Uterus (tissue), 4 donors: Measurements from ENCODE around the gene DCAF8. TPM values are rescaled to one million over a fixed set of nuclear protein-coding genes. Genes with fewer than 3 reads are reported as not detected.
"Not testable (repeated sequence)": the region's sequence is repeated elsewhere in the genome, so short reads cannot be mapped to it uniquely, and the experiment has no call there.

Experiments used
- DNase-seq, 2 donors: peaks; one replicate each; pipeline ENCODE4 v3.0.0-alpha.2; 2019 to 2020
- H3K27ac ChIP-seq, 2 donors: fragments of 200-600 bp; sonication (generic); 1 replicate in 1 of 2; 2 replicates in 1 of 2; pipeline ENCODE4 v1.5.1; 2016 to 2018
- H3K27me3 ChIP-seq, 2 donors: fragments of 200-600 bp; sonication (generic); one replicate each; pipeline ENCODE4 v1.5.1; 2018 to 2019; ENCODE audit warnings: control low read depth in 1 of 2
- H3K36me3 ChIP-seq, 2 donors: fragments of 200-600 bp; sonication (generic); one replicate each; pipeline ENCODE4 v1.5.1; 2019; ENCODE audit warnings: control low read depth in 1 of 2
- H3K4me1 ChIP-seq, 2 donors: fragments of 200-600 bp; sonication (generic); one replicate each; pipeline ENCODE4 v1.5.1; 2018 to 2019; ENCODE audit warnings: control low read depth in 1 of 2
- H3K4me3 ChIP-seq, 2 donors: fragments of 200-600 bp; sonication (generic); 1 replicate in 1 of 2; 2 replicates in 1 of 2; pipeline ENCODE4 v1.5.1; 2018 to 2019; ENCODE audit warnings: mild to moderate bottlenecking in 1 of 2
- H3K9me3 ChIP-seq, 2 donors: fragments of 200-600 bp; sonication (generic); one replicate each; pipeline ENCODE4 v1.5.1; 2019; ENCODE audit warnings: control low read depth in 1 of 2
- POLR2A ChIP-seq, 2 donors: fragments of 450-650 bp; IDR thresholded peaks; one replicate each; pipeline ENCODE4 v1.6.1; 2016; ENCODE audit warnings: antibody characterized with exemption in 2 of 2, mild to moderate bottlenecking in 1 of 2, moderate library complexity in 1 of 2
- intact Hi-C: fragments of 100-400 bp; cut with DNase I; formaldehyde crosslinking; loops from one replicate; pipeline ENCODE4 v1.15.1; 2023; ENCODE audit warnings: low total_unique reads
- total RNA-seq, 4 donors: library from RNA; depleted of rRNA in 3 of 4; stranded (reverse); fragments of >200 nt in 3 of 4; gene quantifications; one replicate each; pipeline versions ENCODE4 v1.1.0 to v1.2.4, GENCODE V29; 2014 to 2023
- TF ChIP-seq, protein P1 (sequence below), 4 experiments: fragments of 200-600 bp in 2 of 4; fragments of 450-650 bp in 2 of 4; sonication (generic) in 2 of 4; IDR thresholded peaks; one replicate each; pipeline ENCODE4 v1.5.1; 2016 to 2019; ENCODE audit warnings: antibody characterized with exemption in 4 of 4, mild to moderate bottlenecking in 2 of 4, moderate library complexity in 1 of 4
- donor health status: DM: yes; HTN: yes; CAD: no.

Gene DCAF8
- total RNA-seq, 4 donors from 2014 or later: 36.8 to 167 (median 94.8) TPM

DNA sequence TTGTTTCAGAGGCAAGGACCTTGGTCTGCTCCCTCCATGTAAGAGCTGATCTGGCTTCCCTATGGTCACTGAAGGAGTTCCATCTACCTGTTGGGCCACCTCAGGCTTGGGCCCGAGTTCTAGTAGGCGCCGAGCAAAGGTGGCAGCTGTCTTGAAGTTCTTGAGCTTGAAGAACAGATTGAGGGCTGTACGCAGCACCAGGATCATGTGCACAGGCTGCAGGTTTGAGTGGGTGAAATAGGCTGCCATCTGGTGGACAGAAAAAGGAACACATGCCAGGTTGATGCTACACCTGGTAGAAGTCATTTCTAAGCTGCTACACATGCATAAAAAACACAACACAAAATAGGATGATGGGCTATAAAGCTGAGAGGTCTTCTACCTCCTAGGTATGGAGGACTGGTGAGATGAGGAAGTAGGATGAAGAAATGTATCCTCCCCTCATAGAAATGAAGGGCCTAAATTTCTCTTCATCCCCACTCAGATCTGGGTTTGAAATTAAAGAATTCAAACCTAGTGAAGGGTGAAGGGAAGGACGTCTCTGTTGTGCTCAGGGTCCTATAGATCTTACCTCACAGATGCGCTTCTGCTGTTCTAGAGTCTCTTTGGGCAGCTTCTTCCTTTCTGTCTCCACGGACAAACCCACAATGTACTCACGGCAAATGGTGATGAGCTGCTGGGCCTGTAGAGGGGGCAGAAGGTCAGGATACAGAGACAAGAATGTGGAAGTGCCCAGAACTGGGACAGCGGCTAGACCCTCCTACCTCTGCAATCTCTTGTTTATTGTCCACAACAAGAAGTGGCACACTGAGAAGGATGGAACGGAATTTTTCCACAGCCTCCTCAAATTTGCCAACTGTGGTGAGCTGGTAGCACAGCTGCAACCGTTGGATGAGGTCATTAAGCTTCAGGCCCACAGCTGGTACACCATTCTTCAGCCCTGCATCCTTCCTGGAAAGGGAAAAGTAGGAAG, 29.2 kb upstream of the DCAF8 start:
- Histone ChIP-seq H3K9me3 (no peaks in the 10 kb centered on the region), H3K27ac (no peak overlapping the region), H3K36me3 (peaks cover 0 to 2% of the 10 kb centered on the region in 2 donors), H3K4me1 (no peaks in the 10 kb centered on the region), H3K27me3 (no peaks in the 10 kb centered on the region), H3K4me3 (no peak overlapping the region)
- intact Hi-C loops: loop anchor here (5.0 kb wide), 1 partner anchor 99 kb away; the partner anchor contains the start of gene CASQ1
- peak; percentile 54 to 62 for DNase-seq
- TF ChIP-seq, protein P1, sequence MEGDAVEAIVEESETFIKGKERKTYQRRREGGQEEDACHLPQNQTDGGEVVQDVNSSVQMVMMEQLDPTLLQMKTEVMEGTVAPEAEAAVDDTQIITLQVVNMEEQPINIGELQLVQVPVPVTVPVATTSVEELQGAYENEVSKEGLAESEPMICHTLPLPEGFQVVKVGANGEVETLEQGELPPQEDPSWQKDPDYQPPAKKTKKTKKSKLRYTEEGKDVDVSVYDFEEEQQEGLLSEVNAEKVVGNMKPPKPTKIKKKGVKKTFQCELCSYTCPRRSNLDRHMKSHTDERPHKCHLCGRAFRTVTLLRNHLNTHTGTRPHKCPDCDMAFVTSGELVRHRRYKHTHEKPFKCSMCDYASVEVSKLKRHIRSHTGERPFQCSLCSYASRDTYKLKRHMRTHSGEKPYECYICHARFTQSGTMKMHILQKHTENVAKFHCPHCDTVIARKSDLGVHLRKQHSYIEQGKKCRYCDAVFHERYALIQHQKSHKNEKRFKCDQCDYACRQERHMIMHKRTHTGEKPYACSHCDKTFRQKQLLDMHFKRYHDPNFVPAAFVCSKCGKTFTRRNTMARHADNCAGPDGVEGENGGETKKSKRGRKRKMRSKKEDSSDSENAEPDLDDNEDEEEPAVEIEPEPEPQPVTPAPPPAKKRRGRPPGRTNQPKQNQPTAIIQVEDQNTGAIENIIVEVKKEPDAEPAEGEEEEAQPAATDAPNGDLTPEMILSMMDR (IDR thresholded peaks at IDR 0.05): peak; percentile 70 to 84 (median 78)
- TF ChIP-seq POLR2A (IDR thresholded peaks at IDR 0.05): no peak

DNA sequence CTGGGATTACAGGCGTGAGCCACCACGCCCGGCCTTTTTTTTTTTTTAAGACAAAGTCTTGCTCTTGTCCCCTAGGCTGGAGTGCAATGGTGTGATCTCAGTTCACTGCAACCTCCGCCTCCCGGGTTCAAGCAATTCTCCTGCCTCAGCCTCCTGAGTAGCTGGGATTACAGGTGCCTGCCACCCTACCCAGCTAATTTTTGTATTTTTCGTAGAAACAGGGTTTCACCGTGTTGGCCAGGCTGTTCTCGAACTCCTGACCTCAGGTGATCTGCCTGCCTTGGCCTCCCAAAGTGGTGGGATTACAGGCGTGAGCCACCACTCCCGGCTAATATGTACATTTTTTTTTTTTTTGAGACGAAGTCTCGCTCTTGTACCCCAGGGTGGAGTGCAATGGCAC, 25.4 kb upstream of the DCAF8 start:
- DNase-seq, intact Hi-C loops, H3K9me3 ChIP-seq, H3K27me3 ChIP-seq, H3K36me3 ChIP-seq, H3K4me1 ChIP-seq, H3K4me3 ChIP-seq, H3K27ac ChIP-seq: not testable (repeated sequence)

DNA sequence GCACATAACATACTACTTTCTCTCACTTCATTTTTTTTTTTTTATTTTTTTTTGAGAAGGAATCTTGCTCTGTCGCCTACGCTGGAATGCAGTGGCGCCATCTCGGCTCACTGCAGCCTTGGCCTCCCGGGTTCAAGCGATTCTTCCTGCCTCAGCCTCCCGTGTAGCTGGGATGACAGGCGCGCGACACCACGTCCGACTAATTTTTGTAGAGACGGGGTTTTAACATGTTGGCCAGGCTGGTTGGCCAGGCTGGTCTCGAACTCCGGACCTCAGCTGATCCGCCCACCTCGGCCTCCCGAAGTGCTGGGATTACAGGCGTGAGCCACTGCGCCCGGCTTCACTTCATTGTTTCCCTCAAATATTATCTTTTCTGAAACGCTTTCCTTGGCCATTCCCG, 23.2 kb upstream of the DCAF8 start:
- Histone ChIP-seq H3K36me3 (no peaks in the 10 kb centered on the region), H3K27ac (no peak overlapping the region), H3K9me3 (no peaks in the 10 kb centered on the region), H3K4me1 (peaks cover 0 to 8% of the 10 kb centered on the region in 2 donors), H3K27me3 (no peaks in the 10 kb centered on the region), H3K4me3 (peak overlapping the region in 1 of 2 donors; percentile 93)
- intact Hi-C loops: no loop called here
- no peak for DNase-seq
- TF ChIP-seq POLR2A (IDR thresholded peaks at IDR 0.05): no peak
- TF ChIP-seq, protein P1 (IDR thresholded peaks at IDR 0.05): no peak

GRCh38 chr1:160284782-160285344, 22.5 kb upstream of the DCAF8 start, which contains the start of gene PEX19:
Gene PEX19, minus strand, starts transcription at chr1:160285133. Its CDS starts 9 bp downstream, at chr1:160285124.
- Histone ChIP-seq H3K9me3 (no peaks in the 10 kb centered on the region), H3K4me1 (peaks cover 0 to 8% of the 10 kb centered on the region in 2 donors), H3K27me3 (no peaks in the 10 kb centered on the region), H3K27ac (peak within 1 kb of the TSS; percentile 85 to 90), H3K4me3 (peak within 1 kb of the TSS; percentile 89 to 93), H3K36me3 (no peaks in the 10 kb centered on the region)
- DNase-seq: peak; percentile 92 to 94
- intact Hi-C loops: no loop called here
- TF ChIP-seq POLR2A (IDR thresholded peaks at IDR 0.05): peak; percentile 68 to 71
- TF ChIP-seq, protein P1 (IDR thresholded peaks at IDR 0.05): peak in 1 of 4 experiments; percentile 3

- TF ChIP-seq POLR2A (IDR thresholded peaks at IDR 0.05): no peak
- TF ChIP-seq, protein P1 (IDR thresholded peaks at IDR 0.05): no peak
- no peaks in the 10 kb centered on the region for H3K27me3 ChIP-seq
- H3K9me3 ChIP-seq: no peaks in the 10 kb centered on the region
- peak overlapping the region; percentile 85 to 90 for H3K27ac ChIP-seq
- H3K36me3 ChIP-seq: no peaks in the 10 kb centered on the region
- peak overlapping the region; percentile 89 to 93 for H3K4me3 ChIP-seq
- H3K4me1 ChIP-seq: peaks cover 0 to 8% of the 10 kb centered on the region in 2 donors
- DNase-seq: no peak
- intact Hi-C loops: no loop called here
Observed at GRCh38 chr1:160284220-160284781, 22.0 kb upstream of the DCAF8 start.
